HG03103 (cell line): ENCODE measurements around the gene CDCA4.

Source experiments
- ATAC-seq: cut with Tn5 transposase; IDR thresholded peaks from one replicate; pipeline ENCODE4 v1.9.1; 2021; ENCODE audit warnings: low read depth; ENCODE audit not compliant: unreplicated experiment

Gene CDCA4

DNA sequence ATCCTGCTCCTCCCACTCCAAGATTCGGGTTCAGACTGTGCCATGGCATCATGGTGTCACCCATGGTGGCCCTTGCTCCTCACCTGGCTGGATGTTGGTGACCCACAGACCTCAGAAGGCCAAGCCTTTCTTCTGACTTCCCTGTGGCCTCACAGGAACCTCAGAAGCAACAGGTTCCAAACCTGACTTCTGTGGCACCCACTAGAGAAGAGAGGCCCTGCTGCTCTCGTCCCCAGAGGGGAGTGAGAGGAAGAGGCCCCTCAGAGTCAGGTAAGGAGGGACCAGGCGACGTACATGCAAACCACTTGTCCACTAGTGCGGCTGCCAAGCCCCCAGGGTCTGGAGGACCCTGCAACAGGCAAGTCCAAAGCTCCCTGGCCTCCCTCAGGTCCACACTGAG is 24.9 kb downstream of the CDCA4 start:
- no peak for ATAC-seq

DNA sequence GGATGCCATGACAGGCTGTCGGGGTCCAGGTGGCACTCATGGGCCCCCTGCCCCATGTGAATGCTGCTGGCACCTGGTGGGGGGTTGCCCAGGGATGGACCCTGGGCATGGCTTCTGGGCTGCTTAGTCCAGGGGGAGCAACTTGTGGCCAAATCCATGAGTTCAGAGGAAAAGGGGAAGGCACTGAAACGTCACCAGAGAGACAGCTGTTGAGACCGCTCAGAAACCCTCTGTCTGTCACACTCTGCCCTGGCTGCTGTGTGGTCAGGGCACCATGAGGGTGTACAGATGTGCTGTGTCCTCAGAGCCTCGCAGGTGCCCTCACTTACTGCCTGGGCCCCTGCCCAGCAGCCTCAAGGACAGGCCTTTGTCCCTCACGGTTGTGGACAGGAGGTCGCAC is 25.9 kb downstream of the CDCA4 start:
- no peak for ATAC-seq

DNA sequence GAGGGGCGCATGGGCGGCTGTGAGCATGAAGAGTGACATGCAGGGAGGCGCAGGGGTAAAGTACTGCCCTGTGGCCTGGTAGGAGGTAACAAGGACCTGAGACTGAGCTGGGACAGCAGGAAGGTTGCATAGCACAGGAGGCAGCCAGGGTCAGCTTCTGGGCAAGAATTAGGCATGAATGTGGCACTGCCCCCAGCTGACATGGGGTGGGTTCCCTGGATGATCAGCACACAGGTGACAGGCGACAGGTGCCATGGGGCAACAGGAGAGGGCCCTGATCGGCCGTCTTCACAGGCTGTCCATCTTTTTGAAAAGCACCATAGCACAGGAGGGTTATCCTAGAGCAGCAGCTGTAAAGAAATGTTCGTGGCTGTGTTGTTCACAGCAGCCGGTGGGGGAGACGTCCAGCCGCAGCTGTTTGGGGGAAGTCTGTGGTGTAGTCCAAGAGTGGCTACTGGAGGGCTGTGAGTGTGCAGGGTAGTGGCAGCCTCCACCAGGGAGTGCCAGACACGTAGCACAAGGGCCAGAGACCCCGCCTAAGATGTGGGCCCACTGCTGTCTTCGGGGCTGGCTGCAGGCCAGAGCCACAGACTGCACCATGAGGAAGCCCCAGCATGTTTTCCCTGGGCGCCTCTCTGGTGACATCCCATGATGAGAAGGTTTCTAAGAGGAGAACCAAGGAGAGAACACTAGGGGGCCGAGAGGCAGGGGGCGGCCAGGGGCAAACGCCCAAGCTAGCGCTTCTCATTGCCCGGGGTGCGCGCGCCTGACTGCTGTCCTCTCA is 26.9 kb downstream of the CDCA4 start:
- no peak for ATAC-seq

DNA sequence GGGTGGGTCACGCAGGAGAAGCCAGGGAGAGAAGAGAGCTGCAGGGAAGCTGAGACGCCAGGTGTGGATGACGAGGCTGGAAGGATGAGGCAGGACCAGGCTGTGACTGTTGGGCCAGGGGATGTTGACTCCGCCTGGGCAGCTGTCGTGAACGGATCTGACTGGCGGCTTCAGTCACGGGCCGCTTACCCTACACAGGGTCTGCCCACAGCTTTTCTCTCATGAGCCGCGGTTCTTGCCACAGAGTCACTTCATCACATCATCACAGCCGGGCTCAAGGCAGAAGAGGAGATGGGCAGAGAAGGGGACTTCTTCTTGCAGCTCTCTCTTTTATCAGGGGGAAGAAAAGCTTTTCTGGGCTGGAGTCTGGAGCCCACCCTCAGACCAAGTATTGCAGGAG is 27.6 kb downstream of the CDCA4 start:
- no peak for ATAC-seq

DNA sequence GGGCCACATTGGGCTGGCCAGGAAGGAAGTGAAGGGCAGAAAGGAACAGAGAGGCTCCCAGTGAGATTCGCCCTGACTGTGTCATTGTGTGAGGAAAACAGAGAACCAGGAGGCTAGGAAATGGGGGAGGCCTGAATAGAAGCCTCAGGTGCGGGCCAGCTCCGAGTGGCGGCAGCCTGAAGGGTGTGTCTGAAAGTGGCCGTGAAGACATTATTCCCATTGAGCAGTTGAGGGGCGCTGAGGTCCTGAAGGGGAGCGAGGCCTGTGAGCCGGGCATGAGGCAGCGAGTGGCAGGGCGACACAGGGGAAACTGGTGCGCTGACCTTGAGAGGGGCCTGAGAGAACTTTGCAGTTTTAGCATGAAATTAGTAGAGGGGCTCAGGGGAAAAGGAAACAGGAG is 28.4 kb downstream of the CDCA4 start:
- no peak for ATAC-seq

DNA sequence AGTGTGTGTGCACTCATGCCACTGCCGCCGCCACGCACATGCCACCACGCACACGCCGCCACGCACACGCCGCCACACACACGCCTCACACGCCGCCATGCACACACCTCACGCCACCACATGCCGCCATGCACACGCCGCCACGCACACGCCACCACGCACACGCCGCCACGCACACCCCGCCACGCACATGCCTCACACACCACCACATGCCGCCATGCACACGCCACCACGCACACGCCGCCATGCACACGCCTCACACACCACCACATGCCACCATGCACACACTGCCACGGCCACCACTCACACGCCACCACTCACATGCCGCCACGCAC is 29.0 kb downstream of the CDCA4 start:
- no peak for ATAC-seq

DNA sequence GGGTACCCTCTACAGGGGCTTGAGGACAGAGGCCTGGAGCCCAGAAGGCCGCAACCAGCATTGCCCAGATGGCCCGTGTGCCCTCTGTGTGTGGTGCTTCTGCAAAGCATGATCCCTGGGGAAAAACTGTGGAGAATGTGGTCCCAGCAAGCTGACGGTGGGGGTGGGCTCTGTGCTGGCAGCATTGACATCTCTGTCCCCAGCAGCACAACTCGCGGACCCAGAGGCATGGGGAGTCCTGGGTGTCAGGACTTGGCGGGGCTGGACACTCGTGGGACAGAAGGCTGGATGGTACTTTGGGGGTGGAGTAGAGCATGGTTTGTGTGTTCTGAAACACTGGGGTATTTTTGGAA is 31.0 kb downstream of the CDCA4 start:
- ATAC-seq: no peak

DNA sequence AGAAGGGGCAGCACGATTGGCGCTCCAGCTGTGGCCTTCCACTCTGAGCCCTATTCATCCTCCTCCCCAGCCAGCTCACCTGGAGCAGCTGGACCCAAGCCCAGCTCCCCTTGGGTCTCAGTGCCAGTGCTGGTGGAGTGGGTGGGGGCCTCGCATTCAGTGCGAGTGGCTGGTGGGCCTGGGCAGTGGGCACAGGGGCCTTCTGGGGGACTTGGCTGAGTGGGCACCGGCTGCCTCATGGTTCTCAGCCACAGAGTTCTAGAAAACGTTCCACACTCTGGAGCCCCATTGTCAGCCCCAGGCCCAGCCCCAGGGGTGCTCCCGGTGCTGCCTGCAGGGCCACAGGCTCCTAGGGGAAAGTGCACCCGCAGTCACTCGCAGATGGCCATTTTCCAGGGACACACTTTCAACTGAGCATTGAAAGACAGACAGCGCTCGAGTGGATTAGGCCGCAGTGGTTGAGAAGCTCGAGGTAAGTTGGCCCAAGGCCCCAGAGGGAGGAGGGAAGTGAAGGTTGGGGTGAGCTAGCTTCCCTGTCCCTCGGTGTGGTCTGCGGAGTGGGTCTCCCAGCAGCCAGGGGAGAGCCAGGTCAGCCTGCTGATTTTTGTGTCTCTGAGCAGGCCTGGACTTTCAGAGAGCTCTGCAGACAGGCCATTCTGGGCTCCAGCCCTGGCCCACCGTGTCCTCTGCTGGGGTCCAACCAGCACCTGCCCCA is 31.5 kb downstream of the CDCA4 start:
- ATAC-seq: no peak

DNA sequence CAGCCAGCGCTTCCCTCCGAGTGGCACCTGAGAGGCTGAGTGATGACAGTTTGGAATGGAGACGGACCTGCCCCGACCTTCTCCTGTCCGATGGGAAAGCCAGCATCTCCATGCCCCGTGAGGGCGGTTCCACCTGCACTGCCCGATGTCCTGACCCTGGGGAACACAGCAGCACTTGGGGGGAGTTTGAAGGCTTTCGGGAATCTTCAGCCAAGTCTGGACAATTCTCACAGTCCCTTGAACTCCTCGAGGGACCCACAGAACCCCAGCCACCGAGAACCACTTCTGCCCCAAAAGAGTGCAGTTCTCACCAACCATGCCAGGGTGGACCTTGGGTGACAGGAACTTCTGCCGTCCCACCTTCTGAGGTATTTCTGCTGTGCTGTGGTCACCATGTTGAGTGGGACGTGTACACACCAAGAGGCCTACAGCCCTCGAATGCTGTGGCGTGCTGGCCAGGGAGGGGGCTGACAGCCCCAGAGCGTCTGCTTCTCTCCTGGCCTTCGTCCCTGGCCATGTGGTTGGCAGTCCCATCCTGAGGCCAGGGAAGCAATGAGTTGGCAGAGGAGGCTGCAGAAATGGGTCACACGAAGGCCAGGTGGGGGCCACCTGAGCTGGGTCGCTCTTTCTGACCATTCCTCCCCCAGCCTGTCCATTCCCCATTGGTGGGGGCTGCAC is 34.3 kb downstream of the CDCA4 start:
- no peak for ATAC-seq

DNA sequence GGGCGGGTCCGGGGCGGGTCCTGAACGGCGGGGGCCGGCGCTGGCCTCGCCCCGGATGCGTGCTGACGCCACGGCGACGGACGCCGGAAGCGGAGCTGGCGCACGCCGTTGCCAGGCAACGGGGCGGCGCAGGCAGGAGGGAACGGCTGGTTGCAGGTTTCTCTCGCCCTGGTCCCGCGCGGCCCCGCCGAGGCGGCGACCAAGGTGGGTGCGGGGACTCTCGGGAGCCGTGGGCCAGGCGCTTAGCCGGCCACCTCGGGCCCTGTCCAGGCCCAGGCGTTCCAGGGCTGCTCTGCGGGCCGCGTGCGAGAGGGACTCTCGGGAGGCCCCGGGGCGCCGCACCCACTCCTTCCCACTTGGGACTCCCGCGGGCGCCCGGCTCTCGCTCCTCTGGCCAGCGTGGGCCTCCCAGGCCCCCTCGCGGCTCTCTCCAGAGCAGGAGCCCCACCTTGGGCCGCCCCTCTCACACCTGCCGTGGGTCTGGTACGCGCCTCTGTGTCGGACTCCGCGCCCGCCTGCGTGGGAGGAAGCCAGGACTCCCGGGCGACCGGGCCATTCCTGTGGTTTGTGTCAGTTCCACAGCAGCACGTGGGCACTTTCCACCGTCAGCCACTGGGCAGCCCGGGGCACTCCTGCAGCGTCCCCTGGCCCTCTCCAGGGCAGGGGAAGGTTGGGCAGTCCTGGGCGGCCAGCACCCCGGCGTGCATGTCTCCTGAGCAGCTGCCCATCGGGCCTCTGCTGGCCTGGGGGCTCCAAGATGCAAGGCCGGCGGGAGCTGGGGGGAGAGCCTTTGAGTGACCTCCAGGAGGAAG is 35.0 kb downstream of the CDCA4 start, which contains the start of gene CLBA1:
CLBA1 (plus strand) TSS at position 114 of the 812 bp plus-strand sequence; CDS start at position 758, 644 bp downstream.
- ATAC-seq: peak; percentile 94

DNA sequence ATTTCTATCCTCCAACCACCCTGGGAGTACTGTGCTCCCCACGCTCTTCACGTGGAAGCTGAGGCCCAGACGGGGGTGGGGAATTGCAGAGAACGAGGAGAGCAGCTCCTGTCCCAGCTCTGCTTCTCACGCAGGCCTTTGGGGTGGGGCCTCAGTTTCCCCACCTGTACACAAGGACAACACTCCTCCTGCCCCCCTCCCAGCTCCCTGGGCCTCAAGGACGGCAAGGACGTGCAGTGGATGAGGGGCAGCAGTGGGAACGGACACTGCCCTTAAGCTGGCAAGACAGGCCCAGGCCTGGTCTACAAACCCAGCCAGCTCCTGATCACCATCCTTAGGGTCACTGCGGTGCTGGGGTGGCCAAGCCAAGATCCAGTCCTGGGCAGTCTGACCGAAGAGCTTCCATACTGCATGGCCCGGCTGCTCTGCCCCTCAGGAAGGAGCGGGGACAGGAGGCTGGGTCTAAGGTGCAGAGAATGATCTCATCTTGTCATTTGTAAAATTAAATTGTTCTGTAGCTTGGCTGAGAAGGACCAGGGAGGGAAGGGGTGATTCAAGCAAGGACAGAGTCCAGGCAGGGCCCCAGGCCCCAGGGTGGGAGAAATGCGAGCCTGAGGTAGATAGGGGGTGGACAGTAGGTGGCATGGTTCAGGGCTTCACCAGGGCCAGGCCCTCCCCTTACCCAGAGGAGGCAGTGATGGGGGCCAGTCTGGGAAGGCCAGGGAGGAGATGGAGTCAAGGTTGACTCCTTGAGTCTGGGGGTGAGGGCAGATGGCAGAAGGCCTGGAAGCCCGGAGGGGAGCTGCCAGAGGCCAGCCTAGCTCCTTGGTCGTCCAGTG is 36.6 kb downstream of the CDCA4 start:
- no peak for ATAC-seq

DNA sequence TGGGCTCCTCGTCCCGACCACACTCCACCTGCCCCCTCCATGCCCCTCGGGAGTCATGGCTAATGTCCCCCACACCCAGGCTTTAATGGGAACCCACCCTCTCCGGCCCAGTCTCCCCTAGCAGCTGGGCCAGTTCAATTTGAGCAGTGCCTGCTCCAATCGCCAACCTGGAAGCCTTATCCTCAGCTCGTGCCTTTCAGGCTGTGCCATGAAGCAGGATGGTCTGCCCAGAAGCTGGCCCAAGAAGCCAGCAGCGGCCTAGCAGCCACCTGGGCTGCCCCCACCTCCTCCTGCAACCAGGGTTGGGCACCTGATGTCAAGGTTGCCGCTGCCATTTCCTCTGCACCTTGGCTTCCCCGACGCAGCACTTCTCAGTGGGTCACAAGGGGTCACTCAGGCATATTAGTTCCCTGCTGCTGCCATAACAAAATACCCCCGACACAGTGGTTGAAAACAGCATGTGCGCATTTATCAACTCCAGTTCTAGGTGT is 37.6 kb downstream of the CDCA4 start:
- ATAC-seq: no peak

DNA sequence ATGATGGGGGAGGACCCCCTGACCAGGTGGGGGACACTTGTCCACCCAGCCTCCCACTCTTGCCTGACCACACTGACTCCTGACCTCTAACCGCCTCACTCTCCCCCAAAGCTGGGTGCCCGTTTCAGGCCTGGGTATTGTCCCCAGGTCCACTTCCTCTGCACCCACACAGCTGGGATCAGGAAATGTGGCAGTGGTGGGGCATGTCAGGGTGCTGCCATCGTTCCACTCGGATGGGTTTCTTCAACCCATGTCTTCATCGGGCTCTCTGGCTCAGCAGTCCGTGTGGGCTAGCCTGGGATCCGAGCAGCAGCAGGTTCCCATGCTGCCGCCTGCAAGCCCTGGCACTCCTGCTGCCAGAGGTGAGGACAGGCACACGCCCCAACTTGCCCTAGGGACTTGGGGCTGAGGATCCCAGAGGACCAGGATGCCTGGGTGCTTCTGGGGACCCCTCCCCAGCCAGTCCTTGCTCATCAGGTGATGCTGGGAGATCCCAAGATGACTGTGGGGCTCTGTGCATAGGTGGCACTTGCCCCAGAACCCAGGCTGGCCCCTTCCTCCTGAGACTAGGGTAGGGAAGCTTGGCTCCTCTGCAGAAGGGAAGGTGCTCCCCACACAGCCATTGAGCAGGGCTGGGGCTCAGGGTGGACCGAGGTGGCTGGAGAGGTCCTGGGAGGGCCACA is 38.2 kb downstream of the CDCA4 start:
- no peak for ATAC-seq

DNA sequence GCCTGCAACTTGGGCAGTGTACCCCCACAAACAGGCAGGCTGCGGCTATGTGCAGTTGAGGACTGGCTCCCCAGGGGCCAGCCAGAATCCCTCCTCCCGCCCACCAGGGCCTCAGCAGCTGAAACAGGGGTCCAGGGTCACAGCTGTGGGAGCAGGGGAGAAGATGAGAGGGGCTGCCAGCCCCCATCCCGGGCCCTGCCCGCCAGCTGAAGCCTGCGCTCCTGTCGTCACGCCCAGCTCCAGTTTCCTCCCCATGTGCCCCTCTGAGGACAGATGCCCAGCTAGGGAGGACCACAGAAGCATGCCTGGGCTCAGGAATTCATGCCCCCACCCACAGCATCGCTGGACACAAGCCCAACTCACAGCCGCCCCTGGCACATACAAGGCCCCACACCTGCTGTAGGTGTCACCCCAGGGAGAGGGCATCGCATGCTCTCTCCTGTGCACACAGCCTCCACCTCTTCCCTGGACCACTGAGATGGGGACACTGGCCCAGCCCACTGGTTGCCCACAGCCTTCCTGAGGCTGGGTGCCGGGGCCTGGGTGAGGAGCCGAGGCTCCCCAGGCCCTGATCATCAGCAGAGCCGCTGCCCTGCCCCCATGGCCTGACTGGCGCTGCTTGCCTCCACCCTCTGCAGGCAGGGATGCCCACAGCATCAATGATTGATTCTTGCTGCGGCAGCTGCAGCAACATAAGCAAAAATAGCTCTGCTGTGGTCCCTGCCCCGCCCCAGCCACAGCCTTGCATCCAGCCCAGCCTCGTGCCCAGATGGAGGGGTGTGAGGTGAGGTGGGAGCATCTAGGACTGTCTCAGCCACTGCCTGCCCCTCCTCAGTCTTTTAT is 39.0 kb downstream of the CDCA4 start:
- ATAC-seq: no peak

DNA sequence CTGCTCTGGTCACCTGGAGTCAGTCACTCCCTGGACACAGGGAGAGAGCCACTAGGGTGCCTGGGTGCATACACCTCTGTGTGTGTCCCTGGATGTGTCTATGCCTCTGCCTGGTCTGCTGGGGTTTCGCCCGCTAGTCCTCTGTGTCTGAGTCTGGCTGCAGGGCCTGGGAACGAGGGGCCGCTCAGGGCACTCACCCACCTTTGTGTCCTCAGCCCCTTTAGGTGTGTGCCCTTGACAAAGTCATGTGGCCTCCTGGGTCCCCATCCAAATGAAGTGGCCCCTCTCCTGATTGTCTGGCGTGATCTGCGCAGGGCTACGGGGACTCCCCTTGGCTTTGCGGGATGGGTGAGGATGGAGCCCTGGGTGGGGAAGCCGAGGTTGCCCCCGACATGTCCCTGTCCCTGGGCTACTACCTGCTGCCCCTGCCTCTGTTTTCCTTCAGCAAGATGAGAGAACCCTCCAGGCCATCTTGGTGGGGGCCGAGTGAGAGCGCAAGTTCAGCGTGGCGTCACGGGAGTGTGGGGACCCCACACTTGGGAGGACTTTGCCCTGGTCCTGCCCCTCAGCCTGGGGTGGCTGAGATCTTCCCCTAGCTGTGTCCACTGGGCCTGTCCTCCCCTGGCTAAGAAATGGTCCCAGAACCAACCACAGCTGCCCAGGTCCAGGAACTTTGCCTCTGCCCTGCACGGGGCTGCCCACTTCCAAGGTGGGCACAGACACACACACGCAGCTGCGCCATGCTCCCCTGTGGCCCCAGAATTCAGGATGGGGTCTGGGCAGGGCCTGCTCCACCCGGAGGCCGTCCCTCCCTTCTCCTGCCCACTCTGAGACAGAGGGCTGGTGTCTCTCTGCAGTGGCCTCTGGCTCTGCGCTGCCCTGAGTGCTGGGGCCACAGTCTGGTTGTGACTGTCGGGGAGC is 40.0 kb downstream of the CDCA4 start:
- no peak for ATAC-seq

DNA sequence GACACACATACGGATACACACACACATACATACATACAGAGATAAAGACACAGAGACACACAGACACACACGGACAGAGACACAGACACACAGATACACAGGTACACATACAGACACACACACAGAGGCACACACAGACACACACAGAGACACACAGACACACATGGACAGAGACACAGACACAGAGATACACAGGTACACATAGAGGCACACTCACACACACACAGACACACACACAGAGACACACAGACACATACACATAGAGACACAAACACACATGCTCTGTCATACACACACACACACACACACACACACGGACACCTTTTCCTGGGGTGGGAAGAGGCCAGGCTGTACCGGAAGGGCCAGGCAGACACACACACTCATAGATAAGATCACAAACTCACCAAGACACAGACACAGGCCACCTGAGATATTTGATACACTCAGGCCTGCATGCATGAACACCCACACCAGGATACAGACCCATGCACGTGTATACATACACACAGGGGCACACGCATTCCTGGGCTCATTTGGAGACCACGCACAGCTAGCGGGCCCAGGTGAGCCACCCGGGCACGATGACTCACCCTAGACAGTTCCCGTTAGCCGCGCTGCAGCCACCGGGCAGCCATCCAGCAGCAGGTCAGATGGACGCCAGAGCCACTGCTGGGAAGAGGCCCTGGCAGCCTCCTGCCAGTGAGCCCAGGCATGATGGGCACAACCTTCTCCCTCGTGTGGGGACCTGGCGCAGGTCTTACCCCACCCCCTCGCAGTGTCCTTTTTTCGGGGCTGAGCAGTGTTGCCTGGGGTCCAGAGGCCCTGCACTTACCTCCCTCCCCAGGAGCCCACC is 40.9 kb downstream of the CDCA4 start:
- ATAC-seq: no peak
